ENCODE data around the gene SH3BP5.

SH3BP5 gene, protein sequence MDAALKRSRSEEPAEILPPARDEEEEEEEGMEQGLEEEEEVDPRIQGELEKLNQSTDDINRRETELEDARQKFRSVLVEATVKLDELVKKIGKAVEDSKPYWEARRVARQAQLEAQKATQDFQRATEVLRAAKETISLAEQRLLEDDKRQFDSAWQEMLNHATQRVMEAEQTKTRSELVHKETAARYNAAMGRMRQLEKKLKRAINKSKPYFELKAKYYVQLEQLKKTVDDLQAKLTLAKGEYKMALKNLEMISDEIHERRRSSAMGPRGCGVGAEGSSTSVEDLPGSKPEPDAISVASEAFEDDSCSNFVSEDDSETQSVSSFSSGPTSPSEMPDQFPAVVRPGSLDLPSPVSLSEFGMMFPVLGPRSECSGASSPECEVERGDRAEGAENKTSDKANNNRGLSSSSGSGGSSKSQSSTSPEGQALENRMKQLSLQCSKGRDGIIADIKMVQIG

GRCh38 chr3:15332405-15333098, at the start of gene SH3BP5:
Gene SH3BP5 (minus strand): TSS chr3:15332586. CDS start chr3:15332408, 178 bp downstream.
- peak; percentile 89 for DNase-seq (ENCODE audit: low spot score)
- TF ChIP-seq, protein P1, sequence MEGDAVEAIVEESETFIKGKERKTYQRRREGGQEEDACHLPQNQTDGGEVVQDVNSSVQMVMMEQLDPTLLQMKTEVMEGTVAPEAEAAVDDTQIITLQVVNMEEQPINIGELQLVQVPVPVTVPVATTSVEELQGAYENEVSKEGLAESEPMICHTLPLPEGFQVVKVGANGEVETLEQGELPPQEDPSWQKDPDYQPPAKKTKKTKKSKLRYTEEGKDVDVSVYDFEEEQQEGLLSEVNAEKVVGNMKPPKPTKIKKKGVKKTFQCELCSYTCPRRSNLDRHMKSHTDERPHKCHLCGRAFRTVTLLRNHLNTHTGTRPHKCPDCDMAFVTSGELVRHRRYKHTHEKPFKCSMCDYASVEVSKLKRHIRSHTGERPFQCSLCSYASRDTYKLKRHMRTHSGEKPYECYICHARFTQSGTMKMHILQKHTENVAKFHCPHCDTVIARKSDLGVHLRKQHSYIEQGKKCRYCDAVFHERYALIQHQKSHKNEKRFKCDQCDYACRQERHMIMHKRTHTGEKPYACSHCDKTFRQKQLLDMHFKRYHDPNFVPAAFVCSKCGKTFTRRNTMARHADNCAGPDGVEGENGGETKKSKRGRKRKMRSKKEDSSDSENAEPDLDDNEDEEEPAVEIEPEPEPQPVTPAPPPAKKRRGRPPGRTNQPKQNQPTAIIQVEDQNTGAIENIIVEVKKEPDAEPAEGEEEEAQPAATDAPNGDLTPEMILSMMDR (IDR thresholded peaks at IDR 0.05; ENCODE audit: borderline replicate concordance, control extremely low read depth, extremely low read depth, insufficient read depth, missing control alignments) = peak; percentile 76
- in situ Hi-C loops (cut with MboI; ENCODE audit: low sequenced_read_pairs, unreplicated experiment) = no loop called here

- TF ChIP-seq, protein P1 (IDR thresholded peaks at IDR 0.05; ENCODE audit: borderline replicate concordance, control extremely low read depth, extremely low read depth, insufficient read depth, missing control alignments) = no peak
- in situ Hi-C loops (cut with MboI; ENCODE audit: low sequenced_read_pairs, unreplicated experiment) = loop anchor here (5.0 to 10.0 kb wide), 2 partner anchors 114 to 266 kb away; no protein-coding TSS in a partner anchor
- DNase-seq (ENCODE audit: low spot score) = no peak
These were observed 48.8 kb upstream of the SH3BP5 start for GRCh38 chr3:15380980-15381890.

- TF ChIP-seq, protein P1 (IDR thresholded peaks at IDR 0.05; ENCODE audit: borderline replicate concordance, control extremely low read depth, extremely low read depth, insufficient read depth, missing control alignments) = peak; percentile 71
- DNase-seq (ENCODE audit: low spot score) = peak; percentile 68
- in situ Hi-C loops (cut with MboI; ENCODE audit: low sequenced_read_pairs, unreplicated experiment) = no loop called here
These were observed 45.8 kb upstream of the SH3BP5 start for GRCh38 chr3:15377961-15378791.

- no peak for DNase-seq (ENCODE audit: low spot score)
- in situ Hi-C loops (cut with MboI; ENCODE audit: low sequenced_read_pairs, unreplicated experiment) = no loop called here
These were observed 43.1 kb upstream of the SH3BP5 start for GRCh38 chr3:15375461-15376000.

DNA sequence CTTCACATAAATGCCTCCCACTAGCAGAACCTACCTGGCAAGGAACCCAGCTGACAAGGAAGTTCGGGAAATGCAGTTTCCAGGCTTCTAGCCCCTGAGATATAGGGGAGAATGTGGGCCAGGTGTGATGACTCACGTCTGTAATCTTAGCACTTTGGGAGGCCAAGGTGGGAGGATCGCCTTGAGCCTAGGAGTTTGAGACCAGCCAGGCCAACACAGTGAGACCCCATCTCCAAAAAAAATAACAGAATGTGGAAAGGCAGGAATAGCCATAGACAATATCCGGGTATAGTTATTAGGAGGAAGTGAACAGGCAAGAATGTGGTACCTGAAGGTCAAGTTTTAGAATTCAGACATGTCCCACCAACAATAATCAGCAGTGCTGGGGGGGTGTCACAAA, 40.5 kb upstream of the SH3BP5 start:
- TF ChIP-seq, protein P1 (IDR thresholded peaks at IDR 0.05; ENCODE audit: borderline replicate concordance, control extremely low read depth, extremely low read depth, insufficient read depth, missing control alignments) = no peak
- no peak for DNase-seq (ENCODE audit: low spot score)
- in situ Hi-C loops (cut with MboI; ENCODE audit: low sequenced_read_pairs, unreplicated experiment) = no loop called here

More at GRCh38 chr3:15375461-15376000, 43.1 kb upstream of the SH3BP5 start:
- TF ChIP-seq, protein P1 (IDR thresholded peaks at IDR 0.05; ENCODE audit: borderline replicate concordance, control extremely low read depth, extremely low read depth, insufficient read depth, missing control alignments) = no peak
